KMS-11 (cell line): ENCODE data around the gene TANGO2.

ENCODE experiments used
- H2AFZ ChIP-seq: fragments of 200-600 bp; sonication (generic); 2 replicates; pipeline ENCODE4 v1.6.1; 2016; ENCODE audit warnings: antibody characterized with exemption, mixed run types, low read depth
- H3K27ac ChIP-seq: fragments of 200-600 bp; sonication (generic); 2 replicates; pipeline ENCODE4 v1.6.1; 2016; ENCODE audit warnings: mild to moderate bottlenecking, mixed run types
- H3K27me3 ChIP-seq: fragments of 200-600 bp; sonication (generic); 2 replicates; pipeline ENCODE4 v1.6.1; 2017; ENCODE audit warnings: mild to moderate bottlenecking, low read depth, mixed run types, moderate library complexity; ENCODE audit not compliant: insufficient read depth
- H3K36me3 ChIP-seq: fragments of 200-600 bp; sonication (generic); 2 replicates; pipeline ENCODE4 v1.6.1; 2017; ENCODE audit warnings: mild to moderate bottlenecking, mixed run types; ENCODE audit not compliant: insufficient read depth
- H3K4me1 ChIP-seq: fragments of 200-600 bp; sonication (generic); 2 replicates; pipeline ENCODE4 v1.6.1; 2016; ENCODE audit warnings: mild to moderate bottlenecking, low read depth, mixed run types; ENCODE audit not compliant: poor library complexity, severe bottlenecking
- H3K4me2 ChIP-seq: fragments of 200-600 bp; sonication (generic); 2 replicates; pipeline ENCODE4 v1.7.0; 2016; ENCODE audit warnings: mild to moderate bottlenecking, mixed run types
- H3K4me3 ChIP-seq: fragments of 200-600 bp; sonication (generic); IDR thresholded peaks from 2 replicates; pipeline ENCODE4 v1.6.1; 2017; ENCODE audit warnings: low read depth, low read length, mixed read lengths; ENCODE audit not compliant: insufficient read depth
- H3K79me2 ChIP-seq: fragments of 200-600 bp; sonication (generic); 2 replicates; pipeline ENCODE4 v1.6.1; 2016; ENCODE audit warnings: low read depth, mixed run types; ENCODE audit not compliant: insufficient read depth
- H3K9ac ChIP-seq: fragments of 200-600 bp; sonication (generic); 2 replicates; pipeline ENCODE4 v1.6.1; 2016; ENCODE audit warnings: mild to moderate bottlenecking, mixed run types
- H4K20me1 ChIP-seq: fragments of 200-600 bp; sonication (generic); 2 replicates; pipeline ENCODE4 v1.6.1; 2016; ENCODE audit warnings: mild to moderate bottlenecking, mixed run types; ENCODE audit not compliant: insufficient read depth
- TF ChIP-seq, protein P1 (sequence below): fragments of 200-600 bp; sonication (generic); conservative IDR thresholded peaks from 2 replicates; pipeline ENCODE4 v1.6.1; 2017; ENCODE audit warnings: low read depth, mild to moderate bottlenecking, antibody characterized with exemption, low read length, moderate library complexity, mixed read lengths

The TANGO2 gene

DNA sequence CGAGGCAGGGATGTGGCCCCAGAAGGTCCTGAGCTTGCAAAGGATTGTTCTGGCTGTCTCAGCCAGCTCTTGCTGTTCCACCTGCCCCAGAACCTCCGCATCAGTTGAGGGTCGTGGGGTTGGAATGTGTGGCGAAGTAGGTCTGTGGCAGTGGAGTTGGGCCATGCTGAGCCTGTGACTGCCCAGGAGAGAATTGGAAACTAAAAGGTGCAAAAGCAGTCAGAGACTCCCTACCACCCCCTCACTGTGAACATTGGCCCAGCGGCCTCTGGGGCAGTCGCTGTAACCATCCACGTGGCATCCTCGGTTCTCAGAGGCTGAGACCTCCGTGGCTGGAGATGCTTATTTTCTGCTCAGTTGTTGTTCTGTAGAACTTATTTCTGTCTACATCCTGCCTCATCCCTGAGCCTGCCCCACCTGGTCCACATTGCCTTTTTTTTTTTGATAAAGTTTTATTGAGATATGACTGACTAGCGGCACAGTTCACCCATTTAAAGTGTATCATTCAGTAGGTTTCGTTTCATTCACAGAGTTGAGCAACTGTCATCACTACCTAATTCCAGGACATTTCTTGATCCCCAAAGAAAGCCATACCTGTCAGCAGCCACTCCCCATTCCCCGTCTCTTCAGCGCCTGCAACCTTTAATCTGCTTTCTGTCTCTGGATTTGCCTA is 36.8 kb downstream of the TANGO2 start:
- Histone ChIP-seq H3K36me3 (no peaks in the 10 kb centered on the region), H3K4me1 (no peaks in the 10 kb centered on the region), H2AFZ (no peak overlapping the region), H3K79me2 (no peaks in the 10 kb centered on the region), H3K27ac (no peak overlapping the region), H3K4me2 (no peak overlapping the region), H3K4me3 (no peak overlapping the region), H4K20me1 (no peaks in the 10 kb centered on the region), H3K9ac (no peak overlapping the region), H3K27me3 (no peaks in the 10 kb centered on the region)
- TF ChIP-seq, protein P1, sequence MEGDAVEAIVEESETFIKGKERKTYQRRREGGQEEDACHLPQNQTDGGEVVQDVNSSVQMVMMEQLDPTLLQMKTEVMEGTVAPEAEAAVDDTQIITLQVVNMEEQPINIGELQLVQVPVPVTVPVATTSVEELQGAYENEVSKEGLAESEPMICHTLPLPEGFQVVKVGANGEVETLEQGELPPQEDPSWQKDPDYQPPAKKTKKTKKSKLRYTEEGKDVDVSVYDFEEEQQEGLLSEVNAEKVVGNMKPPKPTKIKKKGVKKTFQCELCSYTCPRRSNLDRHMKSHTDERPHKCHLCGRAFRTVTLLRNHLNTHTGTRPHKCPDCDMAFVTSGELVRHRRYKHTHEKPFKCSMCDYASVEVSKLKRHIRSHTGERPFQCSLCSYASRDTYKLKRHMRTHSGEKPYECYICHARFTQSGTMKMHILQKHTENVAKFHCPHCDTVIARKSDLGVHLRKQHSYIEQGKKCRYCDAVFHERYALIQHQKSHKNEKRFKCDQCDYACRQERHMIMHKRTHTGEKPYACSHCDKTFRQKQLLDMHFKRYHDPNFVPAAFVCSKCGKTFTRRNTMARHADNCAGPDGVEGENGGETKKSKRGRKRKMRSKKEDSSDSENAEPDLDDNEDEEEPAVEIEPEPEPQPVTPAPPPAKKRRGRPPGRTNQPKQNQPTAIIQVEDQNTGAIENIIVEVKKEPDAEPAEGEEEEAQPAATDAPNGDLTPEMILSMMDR = no peak

- no peak overlapping the region for H3K4me3 ChIP-seq
- TF ChIP-seq, protein P1 = no peak
- H2AFZ ChIP-seq = no peak overlapping the region
- H3K9ac ChIP-seq = no peak overlapping the region
- H3K4me2 ChIP-seq = no peak overlapping the region
- no peaks in the 10 kb centered on the region for H3K79me2 ChIP-seq
- no peaks in the 10 kb centered on the region for H4K20me1 ChIP-seq
- H3K27ac ChIP-seq = no peak overlapping the region
- H3K36me3 ChIP-seq = no peaks in the 10 kb centered on the region
- H3K4me1 ChIP-seq = no peaks in the 10 kb centered on the region
- no peaks in the 10 kb centered on the region for H3K27me3 ChIP-seq
Observed at GRCh38 chr22:20058989-20059770, 38.3 kb downstream of the TANGO2 start.

DNA sequence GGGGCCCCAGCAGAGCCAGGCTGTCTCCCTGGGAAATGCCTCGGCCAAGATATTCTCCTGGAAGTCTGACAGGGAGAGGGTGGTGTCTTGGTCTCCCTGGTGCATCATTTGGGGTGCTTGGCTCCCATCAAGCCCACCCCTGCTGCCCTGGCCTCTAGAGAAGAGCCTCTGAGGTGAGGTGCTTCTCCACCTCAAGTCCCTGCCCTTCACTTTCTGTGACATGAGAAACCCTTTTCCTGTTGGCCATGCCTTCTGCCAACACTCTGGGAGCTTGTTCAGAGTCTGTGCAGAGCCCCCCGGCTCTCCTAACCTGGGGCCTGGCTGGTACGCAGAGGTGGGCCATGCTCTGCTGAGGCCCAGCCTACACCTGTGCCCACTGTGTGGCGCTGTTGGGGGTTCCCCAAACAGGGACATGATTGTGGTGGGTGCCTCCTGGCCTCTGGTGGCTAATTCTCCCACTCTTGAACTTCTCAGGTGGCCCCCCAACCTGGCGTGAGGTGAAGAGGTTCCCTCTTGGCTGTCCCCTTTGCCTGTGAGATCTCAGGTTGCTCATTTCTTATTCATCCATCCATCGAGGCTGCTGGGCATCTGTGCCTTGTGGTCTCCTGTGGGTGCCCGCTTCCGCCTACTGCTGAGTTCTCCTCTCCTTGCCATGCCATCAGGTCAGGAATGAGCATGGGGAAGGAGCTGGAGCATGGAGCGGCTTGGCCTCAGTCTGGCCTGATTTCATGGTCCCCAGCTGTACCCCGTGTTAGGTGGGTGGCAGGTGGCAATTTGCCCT is 40.0 kb downstream of the TANGO2 start:
- no peaks in the 10 kb centered on the region for H4K20me1 ChIP-seq
- H3K36me3 ChIP-seq = no peaks in the 10 kb centered on the region
- no peak overlapping the region for H3K4me3 ChIP-seq
- H3K27ac ChIP-seq = no peak overlapping the region
- TF ChIP-seq, protein P1 = no peak
- H3K9ac ChIP-seq = no peak overlapping the region
- no peaks in the 10 kb centered on the region for H3K27me3 ChIP-seq
- no peak overlapping the region for H2AFZ ChIP-seq
- no peak overlapping the region for H3K4me2 ChIP-seq
- H3K79me2 ChIP-seq = no peaks in the 10 kb centered on the region
- H3K4me1 ChIP-seq = no peaks in the 10 kb centered on the region

- Histone ChIP-seq H3K79me2 (no peaks in the 10 kb centered on the region), H4K20me1 (no peaks in the 10 kb centered on the region), H3K4me3 (no peak overlapping the region), H2AFZ (no peak overlapping the region), H3K9ac (no peak overlapping the region), H3K4me2 (no peak overlapping the region), H3K4me1 (no peaks in the 10 kb centered on the region), H3K27ac (no peak overlapping the region), H3K27me3 (no peaks in the 10 kb centered on the region), H3K36me3 (no peaks in the 10 kb centered on the region)
- TF ChIP-seq, protein P1 = no peak
Observed at GRCh38 chr22:20061481-20061861, 40.6 kb downstream of the TANGO2 start.
